HEK293 (cell line): Measurements from ENCODE around the gene CDK19.

ENCODE experiments used
- CTCF ChIA-PET: fragments of 350-600 bp; formaldehyde crosslinking; extraction: SDS; loops from one replicate; lab custom pipeline; 2021; ENCODE audit warnings: antibody characterized with exemption; lab: Yijun Ruan, JAX
- POLR2A ChIA-PET: fragments of 300-600 bp; formaldehyde crosslinking; extraction: SDS; loops from one replicate; lab custom pipeline; 2020; ENCODE audit warnings: antibody characterized with exemption, inconsistent platforms; lab: Yijun Ruan, JAX
- H3K27ac ChIP-seq: fragments of 200-500 bp; sonication (Bioruptor generic); 2 replicates; pipeline ENCODE4 v1.5.1; 2014; ENCODE audit warnings: low read depth, low read length, control low read depth, inconsistent platforms; ENCODE audit errors: extremely low read depth
- H3K36me3 ChIP-seq, 2 experiments: fragments of 200-500 bp in 1 of 2; sonication (Bioruptor generic) in 1 of 2; 1 replicate in 1 of 2; 2 replicates in 1 of 2; pipeline ENCODE4 v1.5.1; 2014 to 2017; ENCODE audit warnings: inconsistent platforms in 2 of 2, low read length in 2 of 2; ENCODE audit not compliant: control insufficient read depth in 2 of 2, insufficient read depth in 1 of 2
- H3K4me1 ChIP-seq: fragments of 200-500 bp; sonication (Bioruptor generic); 2 replicates; pipeline ENCODE4 v1.5.1; 2014; ENCODE audit warnings: mild to moderate bottlenecking, low read length, inconsistent platforms; ENCODE audit not compliant: control insufficient read depth, insufficient read depth
- H3K4me3 ChIP-seq: 2 replicates; pipeline ENCODE4 v1.5.1; 2011; ENCODE audit warnings: low read depth, mild to moderate bottlenecking, control low read depth, low read length, moderate library complexity
- H3K9me3 ChIP-seq: fragments of 200-500 bp; sonication (Bioruptor generic); 2 replicates; pipeline ENCODE4 v1.5.1; 2014; ENCODE audit warnings: low read depth, low read length, inconsistent platforms; ENCODE audit not compliant: control insufficient read depth, insufficient read depth
- MYNN ChIP-seq: fragments of 450-650 bp; formaldehyde crosslinking; IDR thresholded peaks from 2 replicates; pipeline ENCODE4 v1.5.1; 2016; ENCODE audit warnings: missing biosample characterization, missing genetic modification characterization, borderline replicate concordance
- PRDM6 ChIP-seq: fragments of 450-650 bp; formaldehyde crosslinking; IDR thresholded peaks from 2 replicates; pipeline ENCODE4 v1.5.1; 2017; ENCODE audit warnings: missing biosample characterization, missing genetic modification characterization
- TSHZ1 ChIP-seq: fragments of 450-650 bp; formaldehyde crosslinking; IDR thresholded peaks from 2 replicates; pipeline ENCODE4 v1.5.1; 2016; ENCODE audit warnings: missing biosample characterization, missing genetic modification characterization, borderline replicate concordance
- ZBTB20 ChIP-seq: fragments of 450-650 bp; formaldehyde crosslinking; IDR thresholded peaks from 2 replicates; pipeline ENCODE4 v1.5.1; 2016; ENCODE audit warnings: missing biosample characterization, missing genetic modification characterization
- ZBTB26 ChIP-seq: fragments of 450-650 bp; formaldehyde crosslinking; optimal IDR thresholded peaks from 2 replicates; pipeline ENCODE3; 2016; ENCODE audit warnings: missing biosample characterization, mild to moderate bottlenecking, missing genetic modification characterization
- ZBTB6 ChIP-seq: fragments of 450-650 bp; formaldehyde crosslinking; IDR thresholded peaks from 2 replicates; pipeline ENCODE4 v1.5.1; 2017; ENCODE audit warnings: missing biosample characterization, missing genetic modification characterization
- ZNF157 ChIP-seq: fragments of 450-650 bp; formaldehyde crosslinking; IDR thresholded peaks from 2 replicates; pipeline ENCODE4 v1.5.1; 2016; ENCODE audit warnings: missing biosample characterization, missing genetic modification characterization
- ZNF184 ChIP-seq: fragments of 450-650 bp; IDR thresholded peaks from 2 replicates; pipeline ENCODE4 v1.5.1; 2018; ENCODE audit warnings: missing biosample characterization, mild to moderate bottlenecking, missing genetic modification characterization
- ZNF280C ChIP-seq: fragments of 450-650 bp; formaldehyde crosslinking; IDR thresholded peaks from 2 replicates; pipeline ENCODE4 v1.5.1; 2016; ENCODE audit warnings: missing biosample characterization, missing genetic modification characterization
- ZNF341 ChIP-seq: fragments of 450-650 bp; formaldehyde crosslinking; IDR thresholded peaks from 2 replicates; pipeline ENCODE4; 2016; ENCODE audit warnings: low read depth, missing biosample characterization, missing genetic modification characterization
- ZNF391 ChIP-seq: fragments of 450-650 bp; formaldehyde crosslinking; IDR thresholded peaks from 2 replicates; pipeline ENCODE4 v1.5.1; 2016; ENCODE audit warnings: low read depth, missing biosample characterization, missing genetic modification characterization, borderline replicate concordance
- ZNF558 ChIP-seq: fragments of 450-650 bp; formaldehyde crosslinking; IDR thresholded peaks from 2 replicates; pipeline ENCODE4 v1.5.1; 2016; ENCODE audit warnings: missing biosample characterization, missing genetic modification characterization
- ZNF560 ChIP-seq: fragments of 450-650 bp; formaldehyde crosslinking; IDR thresholded peaks from 2 replicates; pipeline ENCODE4 v1.5.1; 2017; ENCODE audit warnings: missing biosample characterization, missing genetic modification characterization, borderline replicate concordance
- ZNF596 ChIP-seq: fragments of 450-650 bp; IDR thresholded peaks from 2 replicates; pipeline ENCODE4 v1.5.0; 2018; ENCODE audit warnings: missing biosample characterization, mild to moderate bottlenecking, missing genetic modification characterization, moderate library complexity
- ZNF600 ChIP-seq: fragments of 450-650 bp; formaldehyde crosslinking; IDR thresholded peaks from 2 replicates; pipeline ENCODE4 v1.5.1; 2016; ENCODE audit warnings: missing biosample characterization, missing genetic modification characterization
- ZNF610 ChIP-seq: fragments of 450-650 bp; formaldehyde crosslinking; IDR thresholded peaks from 2 replicates; pipeline ENCODE4 v1.5.1; 2016; ENCODE audit warnings: missing biosample characterization, missing genetic modification characterization, borderline replicate concordance
- ZNF776 ChIP-seq: fragments of 450-650 bp; formaldehyde crosslinking; IDR thresholded peaks from 2 replicates; pipeline ENCODE4 v1.5.0; 2017; ENCODE audit warnings: missing biosample characterization, missing genetic modification characterization, borderline replicate concordance
- ZSCAN23 ChIP-seq: fragments of 450-650 bp; formaldehyde crosslinking; IDR thresholded peaks from 2 replicates; pipeline ENCODE4 v1.5.1; 2016; ENCODE audit warnings: missing biosample characterization, missing genetic modification characterization
- ZSCAN30 ChIP-seq: fragments of 450-650 bp; IDR thresholded peaks from 2 replicates; pipeline ENCODE4 v1.5.1; 2018; ENCODE audit warnings: missing biosample characterization, mild to moderate bottlenecking, missing genetic modification characterization, moderate library complexity
- TF ChIP-seq, protein P1 (sequence below): fragments of 450-650 bp; formaldehyde crosslinking; IDR thresholded peaks from 2 replicates; pipeline ENCODE4 v1.5.1; 2017; ENCODE audit warnings: missing biosample characterization, missing genetic modification characterization
- TF ChIP-seq, protein P2 (sequence below): fragments of 450-650 bp; formaldehyde crosslinking; IDR thresholded peaks from 2 replicates; pipeline ENCODE4 v1.5.0; 2017; ENCODE audit warnings: missing biosample characterization, missing genetic modification characterization, borderline replicate concordance

CDK19 gene

GRCh38 chr6:110635096-110635495, 180.2 kb downstream of the CDK19 start:
- no peak for TF ChIP-seq ZNF776
- TF ChIP-seq ZBTB26 (tag by site-specific recombination): no peak
- TF ChIP-seq ZNF157: no peak
- TF ChIP-seq ZNF558 (tag by site-specific recombination): no peak
- no peak for TF ChIP-seq ZBTB20 (tag by site-specific recombination)
- peak; percentile 36; the same call in 1 of the 2 replicates for TF ChIP-seq PRDM6 (tag by site-specific recombination)
- TF ChIP-seq ZNF610: no peak
- TF ChIP-seq, protein P1, sequence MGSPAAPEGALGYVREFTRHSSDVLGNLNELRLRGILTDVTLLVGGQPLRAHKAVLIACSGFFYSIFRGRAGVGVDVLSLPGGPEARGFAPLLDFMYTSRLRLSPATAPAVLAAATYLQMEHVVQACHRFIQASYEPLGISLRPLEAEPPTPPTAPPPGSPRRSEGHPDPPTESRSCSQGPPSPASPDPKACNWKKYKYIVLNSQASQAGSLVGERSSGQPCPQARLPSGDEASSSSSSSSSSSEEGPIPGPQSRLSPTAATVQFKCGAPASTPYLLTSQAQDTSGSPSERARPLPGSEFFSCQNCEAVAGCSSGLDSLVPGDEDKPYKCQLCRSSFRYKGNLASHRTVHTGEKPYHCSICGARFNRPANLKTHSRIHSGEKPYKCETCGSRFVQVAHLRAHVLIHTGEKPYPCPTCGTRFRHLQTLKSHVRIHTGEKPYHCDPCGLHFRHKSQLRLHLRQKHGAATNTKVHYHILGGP (tag by site-specific recombination): no peak
- TF ChIP-seq ZNF391 (tag by site-specific recombination): no peak
- no peak overlapping the region for H3K4me3 ChIP-seq
- no peaks in the 10 kb centered on the region for H3K4me1 ChIP-seq
- ChIA-PET CTCF (no interaction called here), POLR2A (no interaction called here)
- H3K27ac ChIP-seq: no peak overlapping the region
- H3K36me3 ChIP-seq: no peaks in the 10 kb centered on the region
- H3K9me3 ChIP-seq: no peaks in the 10 kb centered on the region

DNA sequence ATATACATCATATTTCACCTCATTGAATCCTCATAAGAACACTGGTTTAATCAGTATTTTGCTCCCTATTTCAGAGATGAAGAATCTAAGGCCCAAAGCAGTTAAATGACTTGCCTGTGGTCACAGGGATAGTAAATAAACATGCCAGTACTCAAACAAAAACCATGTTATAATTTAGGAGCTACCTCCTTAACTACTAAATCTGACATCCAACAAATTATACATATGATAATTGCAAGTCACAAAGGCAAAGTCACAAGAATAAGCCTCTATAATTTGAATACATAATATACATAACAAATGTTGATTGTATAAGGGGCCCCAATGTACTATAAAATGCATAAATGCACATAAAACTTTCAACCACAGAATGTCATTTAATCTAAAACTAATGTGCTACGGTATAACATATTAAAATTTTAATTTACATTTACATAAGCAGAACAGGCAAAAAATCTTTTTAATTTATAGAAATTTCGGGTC, 181.5 kb downstream of the CDK19 start:
- H3K9me3 ChIP-seq: no peaks in the 10 kb centered on the region
- no peak overlapping the region for H3K27ac ChIP-seq
- CTCF ChIA-PET: no interaction called here
- POLR2A ChIA-PET: no interaction called here
- no peak overlapping the region for H3K4me3 ChIP-seq
- no peaks in the 10 kb centered on the region for H3K4me1 ChIP-seq
- H3K36me3 ChIP-seq: no peaks in the 10 kb centered on the region
- TF ChIP-seq ZNF184 (tag by site-specific recombination) (no peak), ZNF280C (no peak), ZNF560 (tag by site-specific recombination) (no peak), TSHZ1 (tag by site-specific recombination) (no peak), ZSCAN23 (tag by site-specific recombination) (no peak), ZNF596 (tag by site-specific recombination) (no peak), ZNF600 (tag by site-specific recombination) (no peak), MYNN (no peak), ZNF610 (no peak), ZBTB6 (tag by site-specific recombination) (no peak), ZNF341 (no peak), ZSCAN30 (no peak)
- TF ChIP-seq, protein P2, sequence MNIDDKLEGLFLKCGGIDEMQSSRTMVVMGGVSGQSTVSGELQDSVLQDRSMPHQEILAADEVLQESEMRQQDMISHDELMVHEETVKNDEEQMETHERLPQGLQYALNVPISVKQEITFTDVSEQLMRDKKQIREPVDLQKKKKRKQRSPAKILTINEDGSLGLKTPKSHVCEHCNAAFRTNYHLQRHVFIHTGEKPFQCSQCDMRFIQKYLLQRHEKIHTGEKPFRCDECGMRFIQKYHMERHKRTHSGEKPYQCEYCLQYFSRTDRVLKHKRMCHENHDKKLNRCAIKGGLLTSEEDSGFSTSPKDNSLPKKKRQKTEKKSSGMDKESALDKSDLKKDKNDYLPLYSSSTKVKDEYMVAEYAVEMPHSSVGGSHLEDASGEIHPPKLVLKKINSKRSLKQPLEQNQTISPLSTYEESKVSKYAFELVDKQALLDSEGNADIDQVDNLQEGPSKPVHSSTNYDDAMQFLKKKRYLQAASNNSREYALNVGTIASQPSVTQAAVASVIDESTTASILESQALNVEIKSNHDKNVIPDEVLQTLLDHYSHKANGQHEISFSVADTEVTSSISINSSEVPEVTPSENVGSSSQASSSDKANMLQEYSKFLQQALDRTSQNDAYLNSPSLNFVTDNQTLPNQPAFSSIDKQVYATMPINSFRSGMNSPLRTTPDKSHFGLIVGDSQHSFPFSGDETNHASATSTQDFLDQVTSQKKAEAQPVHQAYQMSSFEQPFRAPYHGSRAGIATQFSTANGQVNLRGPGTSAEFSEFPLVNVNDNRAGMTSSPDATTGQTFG (tag by site-specific recombination): no peak
